GM18526 (cell line): ENCODE measurements around the gene LPAR1.

ENCODE experiments used
- POLR2A ChIP-seq: IDR thresholded peaks from 3 replicates; pipeline ENCODE4 v1.6.1; 2011; ENCODE audit not compliant: insufficient read length; ENCODE audit errors: extremely low read depth

Gene LPAR1

GRCh38 chr9:111023128-111023527, 15.1 kb downstream of the LPAR1 start:
- TF ChIP-seq POLR2A, result no peak

DNA sequence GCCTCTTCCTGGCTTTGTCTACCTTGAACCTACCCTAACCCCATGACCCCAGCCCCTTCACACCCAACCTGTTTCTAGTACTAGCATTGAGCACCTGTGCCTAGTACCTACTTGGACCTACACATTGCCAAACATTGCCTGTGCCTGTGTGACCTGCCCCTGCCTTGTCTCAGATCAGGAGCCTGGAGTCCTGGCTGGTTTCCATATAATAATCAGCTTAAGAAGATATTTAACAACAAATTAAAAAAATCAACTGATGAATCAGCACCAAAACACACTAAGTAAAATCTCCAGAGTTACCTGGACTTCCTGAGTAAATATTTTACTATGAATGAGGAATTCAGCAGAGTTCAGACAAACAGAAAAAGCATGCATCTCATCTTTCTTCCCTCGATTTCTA, 17.7 kb downstream of the LPAR1 start:
- TF ChIP-seq POLR2A, result no peak

DNA sequence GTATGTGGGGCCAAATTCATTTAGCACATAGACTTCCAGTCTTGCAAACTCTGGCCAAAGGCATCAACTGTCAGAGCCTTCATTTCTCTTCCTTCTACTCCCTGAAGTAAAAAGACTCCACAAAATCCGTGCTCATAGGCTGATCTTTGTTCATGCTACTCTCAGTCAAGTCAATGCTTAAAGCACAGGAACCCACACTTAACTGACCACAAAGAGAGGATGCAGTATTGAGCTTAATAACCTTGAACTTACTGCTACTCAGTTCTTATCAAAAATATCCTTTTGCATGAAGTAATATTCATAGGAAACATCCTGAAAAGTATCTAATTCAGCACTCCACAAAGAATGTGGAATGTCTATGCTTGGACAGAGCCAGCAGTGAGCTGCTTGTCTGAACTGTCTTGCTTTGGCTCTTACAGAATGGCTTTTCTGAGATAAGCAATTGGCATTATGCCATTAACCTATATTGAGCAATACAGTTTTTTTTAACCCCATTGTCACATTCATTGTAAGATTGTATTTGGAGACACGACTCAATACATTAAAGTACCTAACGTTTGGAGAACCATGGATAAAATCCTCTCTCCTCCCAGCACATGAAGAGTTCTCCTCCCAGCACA, 21.7 kb downstream of the LPAR1 start:
- TF ChIP-seq POLR2A, result no peak

- TF ChIP-seq POLR2A, result no peak
These were observed 22.3 kb downstream of the LPAR1 start for GRCh38 chr9:111016016-111016415.

- no peak for TF ChIP-seq POLR2A
These were observed 24.6 kb downstream of the LPAR1 start for GRCh38 chr9:111013707-111014106.

GRCh38 chr9:111013250-111013649, 25.0 kb downstream of the LPAR1 start:
- no peak for TF ChIP-seq POLR2A

DNA sequence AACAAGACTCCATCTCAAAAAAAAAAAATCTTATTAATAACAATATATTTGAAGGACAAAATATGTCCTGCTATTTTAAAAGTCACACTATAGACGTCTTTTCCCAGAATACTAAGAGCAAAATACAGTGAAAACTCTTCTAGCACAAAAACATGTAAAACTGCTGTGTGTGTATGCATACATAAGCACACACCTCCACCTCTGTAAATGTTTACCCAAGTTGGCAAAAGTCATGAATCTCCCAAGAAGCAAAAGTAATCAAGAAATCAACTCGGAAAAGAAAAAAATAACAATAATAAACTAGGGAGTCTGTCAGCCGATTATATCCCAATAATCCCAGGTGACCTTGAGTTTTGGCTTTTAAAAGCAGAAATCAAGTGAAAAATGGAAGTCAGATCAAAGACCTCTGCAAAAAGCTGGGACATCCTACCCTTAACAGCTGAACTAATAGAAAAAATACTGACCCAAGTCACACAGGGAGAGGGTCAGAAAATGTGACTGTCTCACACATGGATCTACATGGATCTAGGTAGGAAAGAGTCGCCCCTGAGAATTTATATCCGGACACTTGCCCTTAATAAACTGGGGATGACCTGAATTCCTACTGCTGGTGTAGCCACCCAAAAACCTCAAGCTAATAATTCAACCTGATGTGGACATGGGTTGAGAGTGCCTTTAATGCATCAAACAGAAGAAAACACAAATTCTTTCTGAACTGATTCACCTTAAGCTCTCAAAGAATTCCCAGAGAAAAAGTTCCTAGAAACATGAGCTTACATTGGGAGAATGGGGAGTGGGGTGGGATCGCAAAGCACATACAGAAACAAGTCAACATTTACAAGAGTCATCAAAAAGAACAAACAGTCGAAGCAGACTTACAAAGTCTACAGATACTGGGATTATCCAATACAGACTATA, 29.9 kb downstream of the LPAR1 start:
- TF ChIP-seq POLR2A, result no peak

DNA sequence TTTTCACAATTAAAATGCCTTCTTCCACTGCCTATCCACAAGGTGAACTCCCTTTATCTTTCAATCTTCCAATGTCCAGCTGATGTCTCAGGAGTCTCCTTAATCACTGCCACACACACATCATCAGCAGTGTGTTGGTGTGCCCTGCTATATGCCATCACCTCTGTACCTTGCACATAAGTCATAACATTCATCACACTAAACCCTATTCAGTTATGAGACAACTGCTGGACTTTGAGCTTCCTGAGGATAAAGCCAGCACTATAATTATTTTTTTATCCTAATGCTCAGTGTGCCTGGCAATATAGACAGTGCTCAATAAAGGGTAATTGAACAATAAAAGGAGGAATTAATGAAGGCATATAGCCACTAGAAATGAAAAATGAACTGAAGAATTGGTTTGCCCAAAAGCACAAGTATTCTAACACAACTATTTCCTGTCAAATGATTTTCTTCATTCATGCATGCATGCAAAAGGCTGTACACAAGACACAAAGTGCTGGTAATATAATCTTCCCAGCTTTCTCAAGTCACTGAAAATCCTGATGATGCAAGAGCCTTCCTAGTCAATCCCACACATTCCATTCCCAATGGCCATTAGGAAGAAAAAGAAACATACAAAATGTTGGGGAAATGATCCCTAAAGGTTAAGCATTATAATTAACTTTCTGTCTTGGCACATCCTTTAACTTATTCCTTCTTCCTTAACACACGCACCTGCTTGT, 32.4 kb downstream of the LPAR1 start:
- no peak for TF ChIP-seq POLR2A

DNA sequence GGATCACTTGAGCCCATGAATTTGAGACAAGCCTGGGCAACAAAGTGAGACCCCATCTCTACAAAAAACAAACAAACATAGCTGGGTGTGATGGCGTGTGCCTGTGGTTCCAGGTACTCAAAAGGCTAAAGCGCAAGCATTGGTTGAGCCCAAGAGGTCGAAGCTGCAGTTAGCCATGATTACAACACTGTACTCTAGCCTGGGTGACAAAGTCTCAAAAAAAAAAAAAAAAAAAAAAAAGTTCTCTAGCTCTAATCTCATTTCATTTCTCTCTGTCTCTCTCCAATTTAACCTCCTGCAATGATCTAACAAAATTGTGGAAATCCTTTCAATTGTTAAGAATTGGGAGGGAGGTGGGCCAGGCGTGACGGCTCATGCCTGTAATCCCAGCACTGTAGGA, 33.3 kb downstream of the LPAR1 start:
- TF ChIP-seq POLR2A, result no peak

GRCh38 chr9:111003182-111003581, 35.1 kb downstream of the LPAR1 start:
- TF ChIP-seq POLR2A, result no peak

DNA sequence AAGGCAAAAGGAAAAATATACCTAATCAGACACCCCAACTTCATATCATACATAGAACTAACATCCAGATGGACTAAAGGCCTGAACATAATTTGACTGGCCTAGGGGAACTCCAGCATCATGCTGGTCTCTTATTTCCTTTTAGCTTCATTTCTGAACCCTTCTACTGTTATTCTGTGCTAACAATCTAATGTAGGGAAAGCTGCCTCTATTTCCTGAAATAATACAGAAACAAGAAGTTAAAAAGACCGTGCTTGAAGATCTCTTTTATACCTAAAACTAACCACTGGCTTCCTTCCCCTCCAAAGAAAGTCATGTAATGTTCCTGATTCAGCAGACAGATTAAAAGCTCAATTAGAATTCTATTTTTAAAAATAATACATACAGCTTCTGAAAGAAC, 36.7 kb downstream of the LPAR1 start:
- TF ChIP-seq POLR2A, result no peak

DNA sequence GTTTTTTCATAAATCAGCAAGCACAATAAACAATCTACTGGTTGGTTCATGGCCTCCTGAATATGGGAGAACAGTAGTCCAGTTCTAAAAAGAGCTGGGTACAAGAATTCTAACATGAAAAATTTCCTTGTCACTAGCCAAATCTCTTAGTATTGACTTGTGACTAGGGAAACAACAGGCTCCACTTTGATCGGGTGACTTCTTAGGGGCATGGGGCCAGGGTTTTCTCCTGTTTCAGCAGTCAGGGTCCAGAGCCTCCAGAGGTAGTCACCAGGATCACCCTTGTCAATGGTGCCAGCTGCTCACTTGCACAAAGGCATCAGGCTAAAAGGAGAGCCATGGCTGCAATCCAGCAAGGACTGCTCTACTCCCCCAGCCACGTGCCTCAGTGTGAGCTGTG, 38.1 kb downstream of the LPAR1 start:
- no peak for TF ChIP-seq POLR2A

- TF ChIP-seq POLR2A, result no peak
These were observed 38.9 kb downstream of the LPAR1 start for GRCh38 chr9:110999379-110999778.

DNA sequence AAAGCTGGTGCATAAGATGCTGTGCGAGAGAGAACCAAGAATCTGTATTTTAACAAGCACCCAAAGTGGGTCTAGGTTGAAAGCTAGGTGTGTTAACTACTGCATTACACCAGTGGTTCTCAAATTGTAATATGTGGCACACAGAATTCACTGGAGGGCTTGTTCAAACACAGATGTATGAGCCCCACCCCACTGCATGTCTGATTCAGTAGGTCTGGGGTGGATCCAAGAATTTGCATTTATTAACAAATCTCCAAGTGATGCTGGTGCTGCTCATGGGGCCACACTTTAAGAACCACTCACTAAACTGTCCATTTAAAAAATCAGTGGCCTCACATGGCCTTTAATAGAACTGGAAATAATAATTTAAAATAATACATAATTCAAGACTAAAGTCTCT, 40.4 kb downstream of the LPAR1 start:
- TF ChIP-seq POLR2A, result no peak

DNA sequence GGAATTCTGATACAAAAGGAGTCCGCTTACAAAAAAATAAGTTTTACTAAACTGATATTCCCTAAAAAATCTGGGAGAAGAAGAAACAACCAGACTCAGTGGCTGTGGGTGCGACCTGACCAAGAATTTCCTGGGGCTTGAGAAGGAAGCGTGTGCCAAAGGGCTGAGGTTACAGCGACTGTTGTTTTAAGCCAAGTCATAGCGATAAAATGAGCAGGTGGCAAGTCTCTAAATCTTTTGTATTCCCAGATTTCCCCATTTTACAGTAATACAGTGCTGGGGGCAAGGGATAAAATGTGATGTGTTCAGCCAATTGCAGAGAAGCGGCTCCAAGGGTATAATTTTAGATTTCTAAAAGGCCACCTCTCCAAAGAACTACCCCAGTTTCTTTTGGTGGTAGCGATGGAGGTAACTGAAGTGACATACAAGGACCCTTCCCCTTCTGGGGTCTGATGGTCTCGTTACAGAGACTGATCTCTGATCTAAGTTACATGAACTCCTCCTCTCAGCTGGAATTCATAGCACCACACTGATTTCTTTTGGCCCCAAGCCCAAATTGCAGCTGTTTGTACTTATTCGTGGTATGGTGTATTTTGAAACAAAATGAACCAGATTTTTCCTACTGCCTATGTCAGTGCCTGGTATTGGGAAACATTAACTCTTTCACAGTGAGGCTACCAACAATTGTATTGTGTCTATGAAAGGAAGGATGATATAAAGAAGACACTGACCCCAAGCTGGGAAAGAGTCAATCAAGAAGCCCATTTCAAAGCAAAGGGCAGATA, 41.6 kb downstream of the LPAR1 start:
- TF ChIP-seq POLR2A, result no peak
